Ectodermal cell (in vitro differentiated cells): Measurements from ENCODE around the gene AK2.
"Not testable (repeated sequence)": the region's sequence is repeated elsewhere in the genome, so short reads cannot be mapped to it uniquely, and the experiment has no call there.

Experiments used
- H3K27ac ChIP-seq: 2 replicates; pipeline ENCODE4 v1.7.0; 2013; ENCODE audit warnings: mild to moderate bottlenecking, low read depth, low read length; ENCODE audit not compliant: insufficient read depth, poor library complexity, severe bottlenecking
- H3K27me3 ChIP-seq: 2 replicates; pipeline ENCODE4 v1.7.0; 2013; ENCODE audit warnings: mild to moderate bottlenecking, low read length; ENCODE audit not compliant: insufficient read depth, control insufficient read depth, poor library complexity, severe bottlenecking
- H3K36me3 ChIP-seq: one replicate; pipeline ENCODE4 v1.7.0; 2013; ENCODE audit warnings: low read length; ENCODE audit not compliant: control insufficient read depth, insufficient read depth
- H3K4me1 ChIP-seq: one replicate; pipeline ENCODE4 v1.7.0; 2013; ENCODE audit warnings: low read length; ENCODE audit not compliant: control insufficient read depth, insufficient read depth
- H3K4me3 ChIP-seq: 2 replicates; pipeline ENCODE4 v1.7.0; 2013; ENCODE audit warnings: low read depth, low read length, control low read depth; ENCODE audit not compliant: insufficient read depth
- H3K9me3 ChIP-seq: 2 replicates; pipeline ENCODE4 v1.7.0; 2013; ENCODE audit warnings: mild to moderate bottlenecking, low read length, moderate library complexity; ENCODE audit not compliant: control insufficient read depth
- WGBS, 2 experiments: methylation state at CpG; one replicate each; pipeline ENCODE4 v1.1.7; 2013; ENCODE audit warnings: missing lambda C conversion rate in 2 of 2; 5-methylcytosine and 5-hydroxymethylcytosine counted together

AK2 gene

GRCh38 chr1:33055210-33056008 lies 18.7 kb upstream of the AK2 start:
- Histone ChIP-seq H3K36me3 (no peaks in the 10 kb centered on the region), H3K9me3 (no peaks in the 10 kb centered on the region), H3K4me1 (no peaks in the 10 kb centered on the region), H3K27me3 (no peaks in the 10 kb centered on the region), H3K4me3 (no peak overlapping the region), H3K27ac (no peak overlapping the region)
- WGBS, 2 experiments, result 70 to 75% methylated on average over 12 of the region's 12 CpGs

GRCh38 chr1:33050221-33051076 lies 13.8 kb upstream of the AK2 start:
- no peaks in the 10 kb centered on the region for H3K4me1 ChIP-seq
- no peaks in the 10 kb centered on the region for H3K27me3 ChIP-seq
- 94% methylated on average over 10 to 11 of the region's 17 CpGs for WGBS, 2 experiments
- no peak overlapping the region for H3K4me3 ChIP-seq
- H3K27ac ChIP-seq, result no peak overlapping the region
- H3K9me3 ChIP-seq, result no peaks in the 10 kb centered on the region
- H3K36me3 ChIP-seq, result no peaks in the 10 kb centered on the region

GRCh38 chr1:33049371-33049770 lies 12.7 kb upstream of the AK2 start:
- WGBS, 2 experiments, result 95 to 96% methylated on average over 7 of the region's 7 CpGs
- Histone ChIP-seq H3K27me3 (no peaks in the 10 kb centered on the region), H3K36me3 (no peaks in the 10 kb centered on the region), H3K4me3 (no peak overlapping the region), H3K9me3 (no peaks in the 10 kb centered on the region), H3K27ac (no peak overlapping the region), H3K4me1 (no peaks in the 10 kb centered on the region)

GRCh38 chr1:33048426-33048825 lies 11.7 kb upstream of the AK2 start:
- Histone ChIP-seq H3K27me3 (no peaks in the 10 kb centered on the region), H3K4me1 (no peaks in the 10 kb centered on the region), H3K9me3 (no peaks in the 10 kb centered on the region), H3K36me3 (no peaks in the 10 kb centered on the region), H3K27ac (no peak overlapping the region), H3K4me3 (no peak overlapping the region)
- 91 to 95% methylated on average over 3 of the region's 3 CpGs for WGBS, 2 experiments

GRCh38 chr1:33047839-33048305 lies 11.2 kb upstream of the AK2 start:
- H3K4me3 ChIP-seq, result no peak overlapping the region
- H3K27ac ChIP-seq, result no peak overlapping the region
- no peaks in the 10 kb centered on the region for H3K9me3 ChIP-seq
- no peaks in the 10 kb centered on the region for H3K27me3 ChIP-seq
- no peaks in the 10 kb centered on the region for H3K4me1 ChIP-seq
- 91 to 97% methylated on average over 2 of the region's 2 CpGs for WGBS, 2 experiments
- H3K36me3 ChIP-seq, result no peaks in the 10 kb centered on the region

- Histone ChIP-seq H3K9me3 (no peaks in the 10 kb centered on the region), H3K27ac (no peak overlapping the region), H3K4me1 (no peaks in the 10 kb centered on the region), H3K36me3 (no peaks in the 10 kb centered on the region), H3K4me3 (no peak overlapping the region), H3K27me3 (no peaks in the 10 kb centered on the region)
- WGBS, 2 experiments, result 96 to 98% methylated on average over 2 of the region's 2 CpGs
Measured at GRCh38 chr1:33047290-33047689, 10.6 kb upstream of the AK2 start.

GRCh38 chr1:33046234-33046633 lies 9.6 kb upstream of the AK2 start:
- H3K4me1 ChIP-seq, H3K9me3 ChIP-seq, H3K4me3 ChIP-seq, H3K27ac ChIP-seq, H3K27me3 ChIP-seq, H3K36me3 ChIP-seq: not testable (repeated sequence)
- WGBS, 2 experiments, result 79 to 99% methylated on average over 4 of the region's 4 CpGs

GRCh38 chr1:33045814-33046213 lies 9.1 kb upstream of the AK2 start:
- Histone ChIP-seq H3K36me3 (no peaks in the 10 kb centered on the region), H3K27me3 (no peaks in the 10 kb centered on the region), H3K27ac (no peak overlapping the region), H3K4me1 (no peaks in the 10 kb centered on the region), H3K4me3 (no peak overlapping the region), H3K9me3 (no peaks in the 10 kb centered on the region)
- 87 to 88% methylated on average over 6 of the region's 6 CpGs for WGBS, 2 experiments

- H3K4me1 ChIP-seq, result no peaks in the 10 kb centered on the region
- no peaks in the 10 kb centered on the region for H3K27me3 ChIP-seq
- WGBS, 2 experiments, result 80 to 82% methylated on average over 2 of the region's 2 CpGs
- no peaks in the 10 kb centered on the region for H3K9me3 ChIP-seq
- H3K36me3 ChIP-seq, result no peaks in the 10 kb centered on the region
- no peak overlapping the region for H3K27ac ChIP-seq
- no peak overlapping the region for H3K4me3 ChIP-seq
Measured at GRCh38 chr1:33045246-33045645, 8.6 kb upstream of the AK2 start.
